Epidermal melanocyte (primary cell): ENCODE measurements around the gene RAB11FIP3.
"Not testable (repeated sequence)": the region's sequence is repeated elsewhere in the genome, so short reads cannot be mapped to it uniquely, and the experiment has no call there.

Experiments
- DNase-seq: peaks from one replicate; pipeline ENCODE4 v3.0.0; 2011; ENCODE audit warnings: low spot score; ENCODE audit not compliant: insufficient read length

The RAB11FIP3 gene

DNA sequence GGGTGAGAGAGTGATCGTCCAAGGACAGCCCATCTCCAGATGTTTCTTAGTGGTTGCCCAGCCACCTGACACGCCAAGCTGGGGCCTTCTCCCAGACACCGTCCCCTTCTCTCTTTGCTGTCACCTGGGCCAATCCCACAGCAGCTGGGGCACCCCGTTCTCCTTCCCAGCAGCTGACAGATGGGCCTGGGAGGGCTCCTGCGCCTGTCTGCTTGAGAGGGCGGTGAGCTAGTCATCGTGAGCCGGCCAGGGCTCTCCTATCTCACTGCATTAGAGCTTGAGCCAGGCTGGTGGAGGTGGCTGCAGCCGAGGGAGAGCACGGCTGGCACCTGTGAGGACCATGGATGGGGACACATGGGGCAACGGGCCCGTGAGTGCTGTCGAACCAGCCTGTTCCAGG is 41.2 kb downstream of the RAB11FIP3 start:
- DNase-seq: no peak

DNA sequence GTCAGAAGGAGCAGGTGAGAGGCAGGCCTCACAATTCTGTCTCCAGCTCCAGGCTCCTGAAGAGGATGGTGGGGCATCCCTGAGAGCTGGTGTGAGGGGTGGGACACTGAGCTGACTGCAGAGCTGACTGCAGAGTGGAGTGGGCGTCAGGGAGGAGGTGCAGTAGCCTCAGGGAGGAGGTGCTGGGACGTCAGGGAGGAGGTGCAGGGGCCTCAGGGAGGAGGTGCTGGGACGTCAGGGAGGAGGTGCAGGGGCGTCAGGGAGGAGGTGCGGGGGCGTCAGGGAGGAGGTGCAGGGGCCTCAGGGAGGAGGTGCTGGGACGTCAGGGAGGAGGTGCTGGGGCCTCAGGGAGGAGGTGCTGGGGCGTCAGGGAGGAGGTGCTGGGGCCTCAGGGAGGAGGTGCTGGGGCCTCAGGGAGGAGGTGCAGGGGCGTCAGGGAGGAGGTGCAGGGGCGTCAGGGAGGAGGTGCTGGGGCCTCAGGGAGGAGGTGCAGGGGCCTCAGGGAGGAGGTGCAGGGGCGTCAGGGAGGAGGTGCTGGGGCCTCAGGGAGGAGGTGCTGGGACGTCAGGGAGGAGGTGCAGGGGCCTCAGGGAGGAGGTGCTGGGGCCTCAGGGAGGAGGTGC is 41.9 kb downstream of the RAB11FIP3 start:
- DNase-seq: not testable (repeated sequence)

DNA sequence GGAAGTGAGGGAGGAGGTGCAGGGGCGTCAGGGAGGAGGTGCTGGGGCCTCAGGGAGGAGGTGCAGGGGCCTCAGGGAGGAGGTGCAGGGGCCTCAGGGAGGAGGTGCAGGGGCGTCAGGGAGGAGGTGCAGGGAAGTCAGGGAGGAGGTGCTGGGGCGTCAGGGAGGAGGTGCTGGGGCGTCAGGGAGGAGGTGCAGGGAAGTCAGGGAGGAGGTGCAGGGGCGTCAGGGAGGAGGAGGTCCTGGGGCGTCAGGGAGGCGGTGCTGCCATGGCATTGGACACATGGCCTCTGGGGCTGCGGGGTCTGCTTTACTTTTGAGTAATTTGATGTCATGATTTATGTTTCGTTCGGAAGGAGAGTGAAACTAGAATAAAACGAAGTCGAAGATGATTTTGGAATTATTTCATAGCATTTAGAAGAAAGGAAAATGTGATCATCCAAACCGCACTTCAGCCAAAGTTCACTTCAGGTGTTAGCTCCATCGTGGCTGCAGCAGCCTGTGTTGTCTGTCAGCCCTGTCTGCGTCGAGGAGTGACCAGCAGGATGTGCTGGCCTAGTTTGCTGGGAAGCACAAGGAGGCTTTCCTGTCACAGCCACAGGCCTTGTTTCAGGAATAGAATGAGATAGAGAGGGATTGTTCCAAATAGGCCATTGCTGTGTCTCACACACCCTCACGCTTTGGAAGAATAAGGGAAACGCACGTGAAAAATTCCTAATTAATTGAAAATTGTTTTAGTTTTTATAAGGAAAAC is 42.8 kb downstream of the RAB11FIP3 start:
- no peak for DNase-seq

DNA sequence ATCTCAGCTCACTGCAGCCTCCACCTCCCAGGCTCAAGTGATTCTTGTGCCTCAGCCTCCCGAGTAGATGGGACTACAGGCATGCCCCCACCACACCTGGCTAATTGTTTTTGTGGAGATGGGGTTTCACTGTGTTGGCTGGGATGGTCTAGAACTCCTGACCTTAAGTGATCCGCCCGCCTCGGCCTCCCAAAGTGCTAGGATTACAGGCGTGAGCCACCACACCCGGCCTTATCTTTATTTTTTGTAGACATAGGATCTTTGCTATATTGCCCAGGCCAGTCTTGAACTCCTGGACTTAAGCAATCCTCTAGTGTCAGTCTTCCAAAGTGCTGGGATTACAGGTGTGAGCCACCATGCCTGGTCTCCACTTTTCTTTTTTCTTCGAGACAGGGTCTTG is 44.0 kb downstream of the RAB11FIP3 start:
- DNase-seq: not testable (repeated sequence)

DNA sequence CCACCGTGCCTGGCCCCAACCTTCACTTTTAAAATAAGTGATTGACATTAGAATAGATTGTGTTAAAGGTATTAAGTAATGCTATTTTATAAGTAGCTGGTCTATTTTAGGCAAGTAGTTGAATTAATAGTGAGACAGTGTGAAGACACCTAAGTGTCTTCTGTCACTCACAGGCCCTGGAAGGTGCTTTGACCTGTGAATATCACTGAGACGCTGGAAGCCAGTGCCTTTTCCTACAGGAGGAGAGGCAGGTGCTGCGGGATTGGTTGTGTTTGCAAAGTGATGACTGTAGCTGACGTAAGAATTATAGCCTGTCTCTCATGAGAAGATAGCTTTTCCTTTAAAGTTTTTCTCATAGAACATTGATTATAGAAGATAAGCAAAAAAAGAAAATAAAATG is 45.0 kb downstream of the RAB11FIP3 start:
- no peak for DNase-seq

DNA sequence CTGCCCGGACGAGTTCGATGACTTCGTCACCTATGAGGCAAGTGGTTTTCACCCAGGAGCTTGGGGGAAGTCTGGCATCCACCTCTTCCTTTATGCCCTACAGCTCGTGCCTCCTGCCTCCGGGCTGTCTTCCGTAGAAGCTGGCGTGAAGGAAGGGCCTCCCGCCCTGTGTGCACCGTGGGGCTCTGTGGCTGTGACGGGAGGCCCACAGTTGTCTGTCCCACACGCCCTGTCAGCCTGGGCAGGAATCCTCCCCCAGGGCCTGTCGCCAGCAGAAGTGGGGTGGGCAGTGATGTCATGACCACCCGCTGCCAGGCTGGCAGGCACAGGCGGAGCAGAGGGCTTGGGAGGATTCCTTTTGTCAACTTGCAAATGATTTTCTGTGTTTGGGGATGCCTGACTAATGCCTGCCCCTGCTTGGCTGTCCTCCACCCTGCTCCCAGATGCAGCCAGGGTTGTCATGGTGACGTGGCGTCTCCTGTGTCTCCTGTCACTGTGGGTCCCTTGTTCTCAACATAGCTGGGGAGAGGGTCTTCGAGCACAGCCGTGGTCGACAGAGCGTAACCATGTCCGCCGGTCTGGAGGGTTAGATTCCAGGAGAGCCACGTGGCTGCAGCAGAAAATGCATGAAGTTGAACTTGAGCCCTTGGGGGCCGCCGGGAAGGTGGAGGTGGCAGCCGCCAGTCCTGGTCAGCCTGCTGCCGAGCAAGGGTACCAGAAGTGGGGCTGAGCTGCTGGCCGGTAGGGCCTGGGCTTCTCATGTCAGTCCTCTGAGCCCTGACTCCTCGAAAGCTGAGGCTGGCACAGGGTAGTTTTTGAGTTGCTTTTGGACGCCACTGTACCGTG is 46.1 kb downstream of the RAB11FIP3 start:
- DNase-seq: peak; percentile 51

DNA sequence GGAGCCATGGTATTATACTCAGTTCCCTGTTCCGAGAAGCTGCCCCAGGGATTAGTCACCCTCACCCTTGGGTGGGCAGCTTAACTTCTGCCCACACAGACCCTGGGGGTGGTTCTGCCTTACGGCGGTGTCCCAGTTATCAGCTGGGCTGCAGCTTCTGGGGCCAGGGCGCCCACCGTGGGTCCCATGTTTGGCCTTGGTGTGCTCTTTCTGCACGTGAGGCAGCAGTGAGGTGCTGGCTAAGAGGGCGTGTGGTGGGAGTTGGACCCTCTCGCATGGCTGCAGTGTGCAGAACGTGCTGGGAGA is 46.7 kb downstream of the RAB11FIP3 start:
- DNase-seq: no peak

DNA sequence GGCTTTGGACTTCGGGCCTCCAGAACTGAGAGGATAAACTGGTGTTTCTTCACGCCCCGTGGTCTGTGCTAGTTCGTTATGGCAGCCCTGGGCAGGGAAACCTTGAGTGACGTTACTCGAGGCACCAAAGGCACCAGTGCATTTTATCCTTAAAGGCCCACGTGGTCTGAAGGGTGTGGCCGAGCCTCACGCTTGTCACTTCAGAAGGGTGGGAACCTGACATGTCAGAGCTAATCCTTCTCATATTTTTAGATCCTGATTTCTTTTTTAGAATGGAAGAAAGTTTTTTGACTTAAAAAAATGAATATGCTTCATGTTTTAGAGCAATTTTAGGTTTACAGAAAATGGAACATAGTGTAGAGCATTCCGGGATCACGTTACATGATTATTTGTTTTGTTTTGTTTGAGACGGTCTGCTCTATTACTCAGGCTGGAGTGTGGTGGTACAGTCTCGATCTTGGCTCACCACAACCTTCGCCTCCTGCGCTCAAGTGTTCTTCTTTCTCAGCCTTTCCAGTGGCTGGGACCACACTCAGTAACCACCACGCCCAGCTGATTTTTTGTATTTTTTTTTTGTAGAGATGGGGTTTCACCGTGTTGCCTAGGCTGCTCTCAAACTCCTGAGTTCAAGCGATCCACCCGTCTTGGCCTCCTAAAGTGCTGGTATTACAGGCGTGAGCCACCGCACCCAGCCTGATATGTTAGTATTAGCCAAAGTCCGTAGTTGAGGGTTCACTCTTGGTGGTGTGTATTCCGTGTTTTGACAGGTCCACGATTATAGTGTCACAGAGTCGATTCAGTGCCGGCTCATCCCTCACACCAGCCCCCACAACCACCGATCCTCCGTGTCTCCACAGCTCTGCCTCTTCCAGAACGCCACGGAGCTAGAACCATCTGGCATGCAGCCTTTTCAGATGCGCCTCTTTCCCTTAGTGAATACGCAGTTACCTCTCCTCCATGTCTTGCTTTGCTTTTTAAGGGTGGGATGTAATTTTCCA is 47.9 kb downstream of the RAB11FIP3 start:
- DNase-seq: no peak

DNA sequence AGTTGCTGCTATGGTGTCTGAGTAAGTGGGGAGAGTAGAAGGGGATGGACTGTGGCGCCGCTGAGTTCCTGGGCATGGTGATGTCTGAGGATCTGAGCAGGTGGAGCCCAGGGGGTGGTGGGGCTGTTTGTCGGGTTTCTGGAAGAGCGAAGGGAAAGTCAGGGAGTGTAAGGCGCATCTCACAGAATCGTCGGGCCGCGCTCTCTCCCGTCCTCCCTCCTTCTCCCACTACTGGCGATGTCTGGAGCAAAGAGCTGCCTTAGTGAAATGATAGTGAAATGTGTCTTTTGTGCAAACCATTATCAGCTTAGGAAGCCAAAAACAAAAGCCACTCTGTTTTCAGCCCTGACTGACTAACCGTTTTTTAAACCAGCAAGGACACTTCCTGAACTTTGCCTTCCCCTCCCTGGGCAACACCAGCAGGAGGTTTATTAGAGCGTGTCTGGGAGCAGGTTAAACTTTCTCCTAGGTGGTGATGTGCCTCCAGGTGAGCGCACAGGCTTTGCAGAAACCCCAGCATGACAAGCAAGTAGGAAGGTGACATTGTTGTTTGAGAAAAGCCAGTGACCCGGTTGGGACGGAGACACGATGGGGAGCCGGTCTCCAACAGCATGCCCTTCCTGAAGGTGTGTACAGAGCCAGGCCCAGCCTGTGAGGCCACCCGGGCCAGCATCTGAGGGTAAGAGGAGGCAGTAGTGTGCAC is 49.1 kb downstream of the RAB11FIP3 start:
- DNase-seq: peak; percentile 92

DNA sequence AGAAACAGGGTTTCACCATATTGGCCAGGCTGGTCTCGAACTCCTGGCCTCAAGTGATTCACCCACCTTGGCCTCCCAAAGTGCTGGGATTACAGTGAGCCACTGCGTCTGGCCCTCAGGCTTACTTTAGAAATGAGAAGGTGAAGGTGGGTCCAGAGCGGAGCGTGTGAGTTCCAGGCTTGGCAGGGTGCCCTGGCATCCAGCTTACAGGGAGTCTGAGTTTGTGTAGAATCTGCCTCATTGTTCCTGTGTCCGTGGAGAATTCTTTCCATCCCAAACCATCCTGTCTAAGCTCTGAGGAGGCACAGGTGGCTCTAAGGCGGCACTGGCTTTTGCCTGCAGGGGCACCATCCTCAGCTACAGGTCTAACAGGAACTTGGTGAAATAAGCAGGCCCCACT is 50.6 kb downstream of the RAB11FIP3 start:
- no peak for DNase-seq

DNA sequence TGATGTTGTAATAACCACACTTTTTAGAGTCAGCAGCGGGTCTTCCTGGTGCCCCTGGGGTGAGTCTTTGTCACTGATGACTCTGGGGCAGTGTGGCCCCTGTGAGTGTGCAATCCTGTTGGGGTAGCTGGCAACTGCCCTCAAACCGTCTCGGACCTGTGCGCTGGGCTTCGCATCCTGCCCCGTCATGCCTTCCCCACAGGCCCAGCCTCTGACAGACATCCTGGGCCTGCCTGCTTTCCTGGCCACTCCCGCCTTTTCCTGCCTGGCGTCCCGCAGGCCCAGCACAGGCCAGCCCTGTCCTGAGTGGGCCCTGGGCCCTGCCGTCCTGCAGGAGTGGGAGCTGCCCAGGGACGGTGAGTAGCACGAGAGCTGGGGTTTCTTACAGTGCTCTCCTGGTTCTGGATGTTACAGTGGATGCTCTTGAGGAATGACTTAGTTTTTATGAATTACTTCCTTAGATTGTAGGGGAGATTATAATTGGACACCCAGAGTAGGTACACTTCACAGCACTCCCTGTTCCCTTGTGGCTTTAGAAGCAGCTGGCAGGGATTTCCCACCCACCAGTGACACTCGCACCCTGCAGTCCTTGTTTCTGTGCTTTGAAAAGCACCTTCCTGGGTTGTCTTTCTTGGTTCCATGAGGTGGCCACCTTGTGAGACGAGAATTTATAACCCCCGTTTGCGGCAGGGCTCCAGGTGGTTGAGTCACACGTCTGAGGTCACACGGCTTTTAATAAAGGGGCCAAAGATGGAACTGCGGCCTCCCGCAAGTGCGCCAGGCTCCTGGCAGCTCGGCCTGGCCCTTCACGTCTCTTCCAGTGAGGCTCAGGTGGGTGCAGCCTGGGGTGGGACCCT is 52.1 kb downstream of the RAB11FIP3 start:
- no peak for DNase-seq

DNA sequence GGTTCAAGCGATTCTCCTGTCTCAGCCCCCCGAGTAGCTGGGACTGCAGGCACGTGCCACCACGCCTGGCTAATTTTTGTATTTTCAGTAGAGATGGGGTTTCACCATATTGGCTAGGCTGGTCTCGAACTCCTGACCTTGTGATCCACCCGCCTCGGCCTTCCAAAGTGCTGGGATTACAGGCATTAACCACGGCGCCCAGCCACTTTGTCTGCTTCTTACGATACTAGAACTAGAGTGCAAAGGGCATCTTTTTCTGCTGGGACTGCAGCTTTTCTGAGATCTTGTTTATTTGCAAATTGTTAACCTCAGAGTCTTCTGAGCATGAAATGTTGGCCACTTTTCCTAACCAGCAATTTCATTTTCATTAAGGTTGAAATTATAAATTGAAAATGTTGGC is 52.8 kb downstream of the RAB11FIP3 start:
- DNase-seq: not testable (repeated sequence)

DNA sequence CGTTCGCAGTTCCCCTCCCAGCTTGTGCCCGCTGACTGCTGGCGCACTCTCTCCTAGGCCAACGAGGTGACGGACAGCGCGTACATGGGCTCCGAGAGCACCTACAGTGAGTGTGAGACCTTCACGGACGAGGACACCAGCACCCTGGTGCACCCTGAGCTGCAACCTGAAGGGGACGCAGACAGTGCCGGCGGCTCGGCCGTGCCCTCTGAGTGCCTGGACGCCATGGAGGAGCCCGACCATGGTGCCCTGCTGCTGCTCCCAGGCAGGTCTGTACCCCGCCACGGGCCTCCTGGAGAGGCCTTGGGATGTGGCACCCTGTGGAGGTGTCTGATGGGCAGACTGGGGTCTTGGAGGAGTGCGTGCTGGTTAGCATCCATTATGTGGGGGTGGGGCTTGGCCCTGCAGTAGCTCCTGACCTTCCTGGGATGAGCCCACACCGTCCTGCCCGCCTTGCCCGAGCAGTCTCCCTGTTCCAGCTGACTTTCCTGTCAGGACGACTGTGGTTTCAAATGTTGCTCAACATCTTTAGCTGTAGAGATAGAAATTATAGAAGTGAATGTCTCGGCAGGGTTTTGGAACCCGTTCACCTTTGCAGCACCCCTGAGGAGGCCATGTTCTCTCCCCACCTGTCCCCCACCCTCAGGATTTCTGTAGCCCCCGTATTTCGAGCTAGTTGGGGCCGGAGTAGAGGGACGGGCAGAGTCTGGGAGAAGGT is 57.2 kb downstream of the RAB11FIP3 start:
- DNase-seq: no peak

DNA sequence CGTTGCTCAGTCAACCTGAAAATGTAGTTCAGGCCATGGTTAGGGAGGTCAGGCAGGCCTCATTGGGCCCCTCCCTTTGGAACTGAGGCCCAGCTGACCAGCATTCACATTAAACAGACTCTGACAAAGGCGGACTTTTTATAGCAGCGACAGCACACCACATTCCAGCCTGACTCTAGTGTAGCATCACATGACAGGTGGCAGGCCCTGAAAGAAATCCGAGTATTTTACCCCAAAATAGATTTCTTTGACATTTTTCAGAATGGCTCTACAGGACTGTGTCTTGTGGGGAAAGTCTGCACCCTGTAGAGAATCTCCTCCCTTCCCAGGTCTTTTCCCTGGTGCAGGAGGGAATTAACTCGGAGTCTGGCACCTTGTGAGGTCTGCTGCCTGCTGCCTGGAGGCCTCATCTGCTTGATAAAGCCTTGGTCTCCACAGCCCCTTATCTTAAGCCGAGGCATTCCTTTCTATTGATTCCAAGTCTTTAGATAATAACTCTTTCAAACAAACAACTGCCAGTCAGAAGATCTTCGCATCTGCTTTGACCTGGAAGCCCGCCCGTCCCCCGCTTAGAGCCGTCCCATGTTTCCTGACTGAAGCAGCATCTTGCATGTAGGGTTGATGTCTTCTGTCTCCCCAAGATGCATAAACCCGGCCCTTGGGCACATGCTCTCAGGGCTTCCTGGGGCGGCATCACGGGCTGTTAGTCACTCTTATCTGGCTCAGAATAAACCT is 58.1 kb downstream of the RAB11FIP3 start:
- no peak for DNase-seq

DNA sequence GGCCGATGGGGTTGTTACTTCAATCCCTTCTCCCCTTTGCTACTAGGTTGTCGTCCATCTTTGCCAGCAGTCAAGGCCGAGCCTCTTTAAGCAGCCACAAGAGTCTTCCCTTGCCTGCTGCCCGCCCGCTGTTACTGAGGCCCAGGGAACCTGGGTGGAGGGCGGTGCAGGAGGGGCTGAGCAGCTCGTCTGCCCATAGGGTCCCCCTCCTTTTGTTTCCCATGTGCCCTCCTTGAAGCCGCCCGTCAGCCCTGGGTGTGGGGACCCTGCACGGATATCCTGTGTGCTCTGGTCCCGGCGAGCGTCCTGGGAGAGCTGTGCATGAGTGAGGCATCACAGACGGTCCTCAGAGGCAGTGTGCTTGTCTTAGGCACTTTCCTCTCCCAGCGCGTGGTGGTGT is 64.2 kb downstream of the RAB11FIP3 start:
- DNase-seq: no peak

DNA sequence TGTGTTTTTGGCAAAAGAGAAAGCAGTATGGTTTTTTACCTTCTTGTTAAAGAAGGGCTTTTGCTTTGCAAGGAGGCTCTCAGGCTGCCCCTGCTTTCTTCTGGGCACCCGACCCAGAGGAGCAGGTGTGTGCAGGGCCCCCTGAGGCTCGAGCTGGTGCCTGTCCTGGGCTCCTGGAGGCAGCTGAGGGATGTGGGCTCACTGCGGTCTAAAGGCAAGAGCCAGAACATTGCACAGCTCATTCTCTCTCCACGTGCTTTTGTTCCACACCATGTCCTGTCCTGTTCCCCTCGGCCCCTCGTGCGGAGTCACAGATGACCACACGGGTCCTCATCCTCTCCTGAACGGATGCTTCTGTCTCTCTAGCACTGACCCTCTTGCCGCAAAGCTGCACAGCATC is 65.3 kb downstream of the RAB11FIP3 start:
- DNase-seq: no peak

DNA sequence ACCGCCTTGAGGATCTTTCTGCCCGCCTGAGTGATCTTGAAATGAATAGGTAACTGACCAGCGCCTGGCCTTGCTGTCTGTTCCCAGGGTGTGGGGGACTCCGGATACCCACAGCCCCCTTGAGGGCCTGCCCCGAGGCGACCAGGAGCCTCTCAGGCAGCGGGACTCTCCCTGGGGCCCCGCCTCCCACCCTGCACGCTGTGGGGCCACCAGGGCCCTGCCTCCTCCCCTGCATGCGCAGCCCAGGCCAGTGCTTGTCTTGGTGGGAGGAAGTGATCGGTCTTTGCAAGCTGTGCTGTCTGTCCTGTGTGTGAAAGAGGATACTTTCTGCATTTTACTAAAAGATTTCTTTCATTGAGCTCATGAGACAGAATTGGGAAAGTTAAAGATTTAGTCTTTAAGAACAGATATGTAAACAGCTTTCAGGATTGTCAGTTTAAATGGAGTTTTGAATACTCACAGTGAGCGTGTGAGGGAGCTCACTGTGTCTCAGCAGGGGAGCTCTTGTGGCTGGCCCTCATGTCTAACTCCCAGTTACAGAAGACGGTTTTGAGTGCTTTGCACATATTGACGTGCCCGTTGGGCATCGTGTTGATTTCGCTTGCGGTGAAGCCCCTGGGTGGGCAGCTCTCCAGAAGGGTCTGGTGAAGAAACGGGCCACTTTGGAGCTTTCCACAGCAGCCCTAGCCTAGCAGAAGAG is 65.9 kb downstream of the RAB11FIP3 start:
- DNase-seq: no peak
